ENCODE results near the gene COL26A1. TPM values are rescaled to one million over a fixed set of nuclear protein-coding genes. Genes with fewer than 3 reads are reported as not detected.

COL26A1 gene
- polyA plus RNA-seq, 12 donors, result 0.69 to 5.1 (median 1.5) TPM; not detected in 2

- no peak for DNase-seq
Observed at GRCh38 chr7:101565601-101566209, 203.0 kb downstream of the COL26A1 start.

- no peak for DNase-seq
Observed at GRCh38 chr7:101567230-101567629, 204.6 kb downstream of the COL26A1 start.

- no peak for DNase-seq
Observed at GRCh38 chr7:101572156-101572555, 209.5 kb downstream of the COL26A1 start.

GRCh38 chr7:101575168-101575567 is 212.5 kb downstream of the COL26A1 start:
- DNase-seq, result no peak

- DNase-seq, result no peak
Observed at GRCh38 chr7:101575721-101576120, 213.0 kb downstream of the COL26A1 start.

- no peak for DNase-seq
Observed at GRCh38 chr7:101576998-101577397, 214.3 kb downstream of the COL26A1 start.

GRCh38 chr7:101578552-101578951 is 215.9 kb downstream of the COL26A1 start:
- no peak for DNase-seq

GRCh38 chr7:101580596-101580995 is 217.9 kb downstream of the COL26A1 start:
- DNase-seq, result no peak

GRCh38 chr7:101581891-101582290 is 219.2 kb downstream of the COL26A1 start:
- DNase-seq, result no peak

- no peak for DNase-seq
Observed at GRCh38 chr7:101582971-101583370, 220.3 kb downstream of the COL26A1 start.

- DNase-seq, result no peak
Observed at GRCh38 chr7:101586078-101586905, 223.6 kb downstream of the COL26A1 start.

GRCh38 chr7:101586906-101587677 is 224.4 kb downstream of the COL26A1 start:
- DNase-seq, result no peak

GRCh38 chr7:101588131-101588935 is 225.7 kb downstream of the COL26A1 start:
- no peak for DNase-seq

GRCh38 chr7:101589052-101589451 is 226.4 kb downstream of the COL26A1 start:
- no peak for DNase-seq

- DNase-seq, result no peak
Observed at GRCh38 chr7:101589976-101590662, 227.4 kb downstream of the COL26A1 start.

- no peak for DNase-seq
Observed at GRCh38 chr7:101590663-101591435, 228.2 kb downstream of the COL26A1 start.

GRCh38 chr7:101591504-101591903 is 228.8 kb downstream of the COL26A1 start:
- DNase-seq, result no peak

GRCh38 chr7:101593556-101593955 is 230.9 kb downstream of the COL26A1 start:
- no peak for DNase-seq

GRCh38 chr7:101594790-101595189 is 232.1 kb downstream of the COL26A1 start:
- DNase-seq, result no peak

- DNase-seq, result no peak
Observed at GRCh38 chr7:101595246-101595645, 232.6 kb downstream of the COL26A1 start.

Data from muscle of arm (tissue), 12 donors.